Liver (tissue), 3 donors: ENCODE measurements around the gene CD247.

Experiments
- CTCF ChIP-seq: fragments of 150-350 bp; IDR thresholded peaks from 2 replicates; pipeline ENCODE4 v1.5.1; 2017; ENCODE audit warnings: improper control_type of control experiment, low read depth, low read length; ENCODE audit not compliant: missing input control
- FOXA2 ChIP-seq: IDR thresholded peaks from 2 replicates; pipeline ENCODE4 v1.6.1; 2016; ENCODE audit warnings: antibody characterized with exemption
- GABPA ChIP-seq, 2 donors: IDR thresholded peaks in 1 of 2; conservative IDR thresholded peaks in 1 of 2; 2 replicates each; pipeline ENCODE4 v1.6.1; 2016; ENCODE audit warnings: antibody characterized with exemption in 2 of 2, mild to moderate bottlenecking in 1 of 2, moderate library complexity in 1 of 2
- HNF4G ChIP-seq: IDR thresholded peaks from 2 replicates; pipeline ENCODE4 v1.6.1; 2016; ENCODE audit warnings: antibody characterized with exemption
- MAX ChIP-seq: IDR thresholded peaks from 2 replicates; pipeline ENCODE4 v1.6.1; 2016; ENCODE audit warnings: antibody characterized with exemption
- RXRA ChIP-seq, 2 donors: IDR thresholded peaks; 2 replicates each; pipeline ENCODE4 v1.6.1; 2017 to 2018; ENCODE audit warnings: antibody characterized with exemption in 2 of 2, mild to moderate bottlenecking in 1 of 2
- TF ChIP-seq, protein P1 (sequence below): IDR thresholded peaks from 2 replicates; pipeline ENCODE4 v1.6.1; 2016; ENCODE audit warnings: antibody characterized with exemption
- donor health status: healthy.
- donor health status: healthy.

GRCh38 chr1:167450843-167451242 is 67.5 kb downstream of the CD247 start:
- TF ChIP-seq CTCF (no peak), RXRA (IDR thresholded peaks at IDR 0.05) (no peak), HNF4G (no peak), FOXA2 (no peak), MAX (no peak), GABPA (IDR thresholded peaks at IDR 0.05 in 1 of 2, conservative IDR thresholded peaks at IDR 0.05 in 1 of 2) (no peak)
- TF ChIP-seq, protein P1, sequence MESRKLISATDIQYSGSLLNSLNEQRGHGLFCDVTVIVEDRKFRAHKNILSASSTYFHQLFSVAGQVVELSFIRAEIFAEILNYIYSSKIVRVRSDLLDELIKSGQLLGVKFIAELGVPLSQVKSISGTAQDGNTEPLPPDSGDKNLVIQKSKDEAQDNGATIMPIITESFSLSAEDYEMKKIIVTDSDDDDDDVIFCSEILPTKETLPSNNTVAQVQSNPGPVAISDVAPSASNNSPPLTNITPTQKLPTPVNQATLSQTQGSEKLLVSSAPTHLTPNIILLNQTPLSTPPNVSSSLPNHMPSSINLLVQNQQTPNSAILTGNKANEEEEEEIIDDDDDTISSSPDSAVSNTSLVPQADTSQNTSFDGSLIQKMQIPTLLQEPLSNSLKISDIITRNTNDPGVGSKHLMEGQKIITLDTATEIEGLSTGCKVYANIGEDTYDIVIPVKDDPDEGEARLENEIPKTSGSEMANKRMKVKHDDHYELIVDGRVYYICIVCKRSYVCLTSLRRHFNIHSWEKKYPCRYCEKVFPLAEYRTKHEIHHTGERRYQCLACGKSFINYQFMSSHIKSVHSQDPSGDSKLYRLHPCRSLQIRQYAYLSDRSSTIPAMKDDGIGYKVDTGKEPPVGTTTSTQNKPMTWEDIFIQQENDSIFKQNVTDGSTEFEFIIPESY = no peak
